A549 treated with ZK216348 at 1 μM for 4 hours (cell line): ENCODE measurements around the gene SLC2A8. TPM values are rescaled to one million over a fixed set of nuclear protein-coding genes. Genes with fewer than 3 reads are reported as not detected.

Experiments used
- total RNA-seq: library from RNA; stranded (reverse); fragments of 200-300 nt; extraction: Qiagen RNA extraction; gene quantifications from 5 replicates; pipeline ENCODE4 v1.2.3, GENCODE V29; 2022; ENCODE audit warnings: low read depth

The SLC2A8 gene, protein sequence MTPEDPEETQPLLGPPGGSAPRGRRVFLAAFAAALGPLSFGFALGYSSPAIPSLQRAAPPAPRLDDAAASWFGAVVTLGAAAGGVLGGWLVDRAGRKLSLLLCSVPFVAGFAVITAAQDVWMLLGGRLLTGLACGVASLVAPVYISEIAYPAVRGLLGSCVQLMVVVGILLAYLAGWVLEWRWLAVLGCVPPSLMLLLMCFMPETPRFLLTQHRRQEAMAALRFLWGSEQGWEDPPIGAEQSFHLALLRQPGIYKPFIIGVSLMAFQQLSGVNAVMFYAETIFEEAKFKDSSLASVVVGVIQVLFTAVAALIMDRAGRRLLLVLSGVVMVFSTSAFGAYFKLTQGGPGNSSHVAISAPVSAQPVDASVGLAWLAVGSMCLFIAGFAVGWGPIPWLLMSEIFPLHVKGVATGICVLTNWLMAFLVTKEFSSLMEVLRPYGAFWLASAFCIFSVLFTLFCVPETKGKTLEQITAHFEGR
- 8.5 to 16.9 TPM (median 13.8 TPM) in 5 replicates for total RNA-seq

DNA sequence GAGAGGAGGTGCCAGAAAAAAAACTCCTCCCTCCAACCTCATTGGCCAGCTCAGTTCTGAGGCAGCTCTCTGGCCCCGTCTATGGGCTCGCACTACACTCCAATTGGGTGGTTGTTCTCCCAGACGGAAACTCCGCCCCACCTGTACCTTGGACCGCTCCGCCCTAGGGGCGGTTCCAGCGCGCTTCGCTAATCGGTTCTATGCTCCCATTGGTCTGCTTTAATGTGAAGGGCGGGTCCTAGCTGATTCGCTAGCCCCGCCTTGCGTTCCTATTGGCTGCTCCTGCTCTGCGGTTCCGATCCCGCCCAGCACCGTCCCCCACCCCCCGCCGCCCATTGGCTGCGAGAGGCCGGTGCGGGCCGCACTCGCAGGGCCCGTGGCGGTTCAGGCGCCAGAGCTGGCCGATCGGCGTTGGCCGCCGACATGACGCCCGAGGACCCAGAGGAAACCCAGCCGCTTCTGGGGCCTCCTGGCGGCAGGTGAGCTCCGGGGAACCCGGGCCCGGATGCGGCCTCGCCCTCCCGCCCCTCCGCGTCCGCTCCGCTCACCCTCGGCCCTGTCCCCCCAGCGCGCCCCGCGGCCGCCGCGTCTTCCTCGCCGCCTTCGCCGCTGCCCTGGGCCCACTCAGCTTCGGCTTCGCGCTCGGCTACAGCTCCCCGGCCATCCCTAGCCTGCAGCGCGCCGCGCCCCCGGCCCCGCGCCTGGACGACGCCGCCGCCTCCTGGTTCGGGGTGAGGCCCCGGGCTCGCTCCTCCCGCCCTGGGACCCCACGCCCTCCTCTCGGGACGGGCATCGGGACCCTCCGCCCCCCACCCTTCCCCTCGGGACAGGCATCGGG is at the start of gene SLC2A8:
SLC2A8 (plus strand) TSS at position 362 of the 838 bp plus-strand sequence; CDS start at position 424, 62 bp downstream.

DNA sequence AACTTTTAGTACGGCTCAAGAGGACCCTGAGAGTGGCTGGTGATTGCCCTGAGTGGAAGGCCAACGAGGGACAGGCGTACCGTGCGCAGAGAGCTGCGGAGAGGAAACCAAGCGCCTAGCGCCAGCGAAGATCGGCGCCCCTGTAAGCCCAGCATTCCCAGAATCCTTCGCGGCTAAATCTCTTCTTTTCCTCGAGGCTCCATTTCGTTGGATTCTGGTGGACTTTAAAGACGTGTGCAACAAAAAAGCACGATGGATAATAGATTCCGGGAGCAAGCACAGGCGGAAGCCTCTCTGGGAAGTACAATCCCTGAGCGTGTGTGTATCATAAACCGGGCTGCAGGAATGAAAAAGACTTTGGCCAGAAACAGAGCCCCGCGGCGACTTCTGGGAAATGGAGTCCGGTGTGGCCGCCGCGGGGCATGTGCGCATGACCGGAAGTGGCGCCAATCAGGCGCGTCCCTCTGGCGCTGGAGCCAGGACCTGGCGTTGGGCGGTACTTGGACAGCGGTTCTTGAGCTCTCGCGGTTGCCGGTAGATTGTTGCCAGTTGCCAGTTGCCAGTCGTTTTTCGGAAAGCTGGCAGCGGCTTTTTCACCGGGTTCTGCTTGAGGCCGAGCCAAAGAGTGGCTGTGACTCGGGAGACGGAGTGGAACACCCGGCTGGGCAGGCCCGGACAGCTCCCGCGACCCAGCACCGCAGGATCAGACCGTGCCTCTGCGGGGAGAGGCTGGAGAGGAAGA is 27.1 kb downstream of the SLC2A8 start, which contains the start of gene ZNF79:
ZNF79 (plus strand) TSS at position 449 of the 742 bp plus-strand sequence. CDS start 406 bp downstream, outside the sequence.

DNA sequence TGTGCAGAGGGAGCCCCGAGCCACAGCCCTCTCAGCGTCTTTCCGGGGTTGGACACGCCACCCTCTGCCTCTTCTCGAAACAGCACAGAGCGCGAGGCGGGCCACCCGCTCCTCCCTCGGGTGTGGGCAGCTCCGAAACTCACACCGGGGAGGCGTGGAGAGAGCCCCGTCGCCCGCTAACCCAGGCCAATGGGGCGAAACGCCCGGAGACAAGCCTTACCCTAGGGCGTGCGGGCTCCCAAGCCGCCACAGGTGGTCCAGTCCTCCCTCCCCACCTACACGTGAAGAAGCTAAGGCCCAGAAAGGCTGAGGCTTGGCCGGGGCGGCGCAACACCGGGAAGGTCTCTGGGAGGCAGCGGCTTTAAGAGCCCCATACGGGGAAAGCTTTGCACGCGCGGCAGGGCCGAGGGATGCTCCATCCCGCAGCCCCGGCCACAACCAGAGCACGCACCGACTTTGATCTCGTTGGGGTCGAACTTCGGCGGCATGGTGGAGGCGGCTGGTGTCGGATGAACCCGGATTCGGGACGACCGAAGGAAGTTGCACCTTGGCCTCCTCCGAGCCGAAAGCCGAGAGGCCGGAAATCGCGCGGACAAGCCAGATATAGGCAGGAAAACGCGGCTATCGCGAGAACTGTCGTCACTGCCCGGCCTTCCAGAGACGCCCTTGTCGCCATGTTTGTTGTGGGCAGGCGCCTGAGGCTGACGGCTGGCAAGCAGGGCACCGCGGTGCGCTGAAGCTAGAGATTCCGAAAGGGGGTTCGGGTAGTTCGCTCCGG is 54.0 kb downstream of the SLC2A8 start, which contains the start of the genes LRSAM1 and RPL12:
LRSAM1 (plus strand) TSS at position 681 of the 778 bp plus-strand sequence. CDS start 3,018 bp downstream, outside the sequence.
RPL12 (minus strand) TSS at position 577 of the 778 bp plus-strand sequence; CDS start at position 488, 89 bp downstream.

Other genes starting within 250 kb of the SLC2A8 start
- 1.8 to 3.3 TPM (median 2.8 TPM) in 5 replicates for gene GARNL3, start 132.4 kb upstream of the SLC2A8 start, total RNA-seq
- 5.1 to 7.3 TPM (median 6.2 TPM) in 5 replicates for gene ZNF79, start 27.2 kb downstream of the SLC2A8 start, total RNA-seq
- gene RPL12, start 54.2 kb downstream of the SLC2A8 start, total RNA-seq = 2,528 to 3,245 TPM (median 2,756 TPM) in 5 replicates
- 7.3 to 11.4 TPM (median 10.5 TPM) in 5 replicates for gene LRSAM1, start 54.3 kb downstream of the SLC2A8 start, total RNA-seq
- gene STXBP1, start 215.1 kb downstream of the SLC2A8 start, total RNA-seq = 14.4 to 19.3 TPM (median 18.2 TPM) in 5 replicates